HG02970 (cell line): Measurements from ENCODE around the gene SFTA2.
A peak's percentile ranks its signal among the peaks of the same experiment; 100 is the strongest.
"Not testable (repeated sequence)": the region's sequence is repeated elsewhere in the genome, so short reads cannot be mapped to it uniquely, and the experiment has no call there.

Experiments
- ATAC-seq: cut with Tn5 transposase; IDR thresholded peaks from one replicate; pipeline ENCODE4 v1.9.1; 2021; ENCODE audit warnings: mild to moderate bottlenecking, moderate library complexity, moderate number of reproducible peaks; ENCODE audit not compliant: unreplicated experiment, low FRiP score

The SFTA2 gene

DNA sequence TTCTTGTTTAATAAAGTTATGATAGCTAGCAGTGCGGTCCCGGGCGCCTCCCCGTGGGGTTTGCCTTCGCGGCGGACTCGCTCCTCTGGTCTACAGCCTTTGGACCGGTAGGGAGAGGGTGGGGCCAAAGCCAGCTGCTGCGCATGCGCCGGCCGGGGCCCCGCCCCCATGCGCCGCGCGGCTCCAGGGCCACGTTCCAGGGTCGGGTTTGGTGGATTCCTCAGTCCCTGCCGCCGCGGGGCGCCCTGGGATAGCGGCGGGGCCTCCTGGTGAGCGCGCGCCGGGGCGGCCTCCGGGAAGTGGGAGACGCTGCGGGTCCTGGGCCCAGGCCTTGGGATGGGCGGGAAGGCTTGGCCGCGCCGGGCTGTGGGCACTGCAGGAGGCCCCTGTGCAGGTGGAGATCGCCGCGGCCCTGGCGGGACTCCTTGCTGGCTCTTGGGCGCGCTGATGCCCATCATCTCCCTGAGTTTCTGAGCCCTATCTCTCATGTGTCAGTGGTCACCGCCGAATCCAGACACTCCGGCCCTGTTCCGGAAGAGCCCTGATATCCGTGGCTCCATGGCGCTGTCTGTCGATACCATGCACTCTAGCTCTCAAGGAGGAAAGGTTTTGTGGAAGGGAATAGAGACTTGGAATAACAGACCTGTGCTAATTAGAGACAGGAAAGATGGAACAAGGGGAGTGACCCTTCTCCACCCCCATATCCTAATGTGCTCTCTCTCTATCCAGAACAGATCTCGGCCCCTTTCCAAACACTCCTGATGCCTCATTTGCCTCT is 17.7 kb downstream of the SFTA2 start, which contains the start of gene VARS2:
TSS of gene VARS2 (plus strand) at position 163 of the 778 bp plus-strand sequence. CDS start at position 762, 599 bp downstream.
- peak; percentile 87 for ATAC-seq

DNA sequence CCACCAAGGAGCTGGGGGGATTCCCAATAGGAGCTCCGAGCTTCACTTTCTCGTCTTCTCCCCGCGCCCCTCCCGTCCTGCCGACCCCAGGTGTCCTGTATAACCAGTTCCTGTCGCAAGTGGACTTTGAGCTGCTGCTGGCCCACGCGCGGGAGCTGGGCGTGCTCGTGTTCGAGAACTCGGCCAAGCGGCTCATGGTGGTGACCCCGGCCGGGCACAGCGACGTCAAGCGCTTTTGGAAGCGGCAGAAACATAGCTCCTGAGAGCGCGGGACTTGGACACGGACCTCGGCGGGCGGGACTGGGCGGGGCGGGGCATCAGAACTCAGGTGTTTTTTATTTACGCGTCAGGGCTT is 18.3 kb downstream of the SFTA2 start:
- ATAC-seq: peak; percentile 8

- ATAC-seq: no peak
These were observed 19.0 kb downstream of the SFTA2 start for GRCh38 chr6:30912746-30913520.

- ATAC-seq: not testable (repeated sequence)
These were observed 21.5 kb downstream of the SFTA2 start for GRCh38 chr6:30910473-30910872.

DNA sequence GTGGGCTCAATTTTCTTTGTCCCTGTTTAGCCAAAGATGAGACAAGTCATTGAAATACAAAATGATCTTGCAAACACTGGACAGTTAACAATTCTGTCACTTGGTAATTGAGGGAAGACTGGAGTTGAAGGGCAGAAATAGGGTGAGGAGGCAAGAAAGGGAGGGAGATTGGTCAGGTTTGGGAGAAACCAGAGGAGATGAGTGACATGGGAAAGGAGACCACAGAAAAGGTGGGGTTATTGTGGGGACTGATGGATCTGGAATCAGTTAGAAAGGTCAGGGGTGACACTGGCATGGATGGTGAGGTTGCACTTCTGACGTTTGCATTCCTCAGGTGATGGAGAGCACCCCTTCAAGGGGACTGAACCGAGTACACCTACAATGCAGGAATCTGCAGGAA is 23.3 kb downstream of the SFTA2 start:
- no peak for ATAC-seq

- peak; percentile 85 for ATAC-seq
These were observed 24.0 kb downstream of the SFTA2 start, which contains the start of gene GTF2H4 for GRCh38 chr6:30907758-30908591. Gene GTF2H4, plus strand, starts transcription at chr6:30908207.

GRCh38 chr6:30907290-30907757 is 24.6 kb downstream of the SFTA2 start:
- ATAC-seq: not testable (repeated sequence)

GRCh38 chr6:30903236-30903635 is 28.7 kb downstream of the SFTA2 start:
- ATAC-seq: no peak

- ATAC-seq: no peak
These were observed 29.3 kb downstream of the SFTA2 start for GRCh38 chr6:30902709-30903108.

DNA sequence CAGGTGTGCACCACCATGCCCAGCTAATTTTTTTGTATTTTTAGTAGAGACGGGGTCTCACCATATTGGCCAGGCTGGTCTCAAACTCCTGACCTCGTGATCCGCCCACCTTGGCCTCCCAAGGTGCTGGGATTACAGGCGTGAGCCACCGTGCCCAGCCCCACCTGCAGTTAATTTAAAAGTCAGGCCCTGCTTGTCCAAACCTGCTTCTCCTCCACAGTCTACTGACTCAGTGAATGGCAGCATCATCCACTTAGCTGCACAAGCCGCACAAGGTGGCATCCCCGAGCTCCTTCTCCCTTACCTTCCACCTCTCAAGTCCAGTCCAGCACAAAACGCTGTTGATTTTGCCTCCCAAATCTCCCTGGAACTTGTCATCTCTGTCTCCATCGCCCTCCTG is 29.8 kb downstream of the SFTA2 start:
- not testable (repeated sequence) for ATAC-seq

- ATAC-seq: no peak
These were observed 30.5 kb downstream of the SFTA2 start for GRCh38 chr6:30901436-30901835.

DNA sequence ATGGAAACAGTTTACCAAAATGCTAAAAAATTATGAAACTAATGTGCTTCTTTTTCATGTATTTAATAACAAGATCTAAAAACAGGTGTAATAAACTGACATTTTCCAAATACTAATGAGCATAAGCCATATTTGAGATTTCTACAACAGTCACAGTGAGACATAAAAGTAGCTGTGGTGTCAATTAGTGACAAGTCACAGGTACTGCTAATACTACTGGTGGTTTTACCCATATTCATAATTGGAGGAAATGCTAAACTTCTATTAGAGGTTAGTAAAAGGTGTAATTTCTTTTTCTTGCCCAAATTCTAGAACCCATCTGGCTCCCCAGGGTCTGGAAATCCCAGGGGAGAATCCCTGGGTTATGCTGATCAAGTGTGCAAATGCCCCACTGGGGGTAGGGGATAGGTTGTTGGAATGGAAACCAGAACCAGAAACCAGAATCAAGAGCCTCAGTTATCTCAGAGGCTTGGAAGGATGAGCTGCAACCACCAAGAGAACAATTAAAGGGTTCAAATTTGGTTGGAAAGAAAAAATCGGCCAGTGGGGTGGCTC is 31.0 kb downstream of the SFTA2 start:
- ATAC-seq: no peak

- no peak for ATAC-seq
These were observed 33.1 kb downstream of the SFTA2 start for GRCh38 chr6:30898750-30899360.

DNA sequence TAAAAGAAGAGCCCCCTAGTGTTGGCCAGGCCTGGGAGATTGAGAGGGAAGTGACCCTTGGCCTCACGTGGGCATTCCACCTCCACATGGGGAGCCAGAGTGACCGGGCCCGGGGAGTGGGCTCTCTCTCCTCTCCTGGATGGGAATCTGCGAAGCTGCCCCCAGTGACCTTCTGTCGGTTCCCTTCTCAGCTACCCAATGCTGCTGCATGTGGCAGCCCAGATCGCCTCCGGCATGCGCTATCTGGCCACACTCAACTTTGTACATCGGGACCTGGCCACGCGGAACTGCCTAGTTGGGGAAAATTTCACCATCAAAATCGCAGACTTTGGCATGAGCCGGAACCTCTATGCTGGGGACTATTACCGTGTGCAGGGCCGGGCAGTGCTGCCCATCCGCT is 34.1 kb downstream of the SFTA2 start:
- no peak for ATAC-seq

GRCh38 chr6:30896541-30896940 is 35.4 kb downstream of the SFTA2 start:
- ATAC-seq: no peak

GRCh38 chr6:30895343-30895742 is 36.6 kb downstream of the SFTA2 start:
- no peak for ATAC-seq

DNA sequence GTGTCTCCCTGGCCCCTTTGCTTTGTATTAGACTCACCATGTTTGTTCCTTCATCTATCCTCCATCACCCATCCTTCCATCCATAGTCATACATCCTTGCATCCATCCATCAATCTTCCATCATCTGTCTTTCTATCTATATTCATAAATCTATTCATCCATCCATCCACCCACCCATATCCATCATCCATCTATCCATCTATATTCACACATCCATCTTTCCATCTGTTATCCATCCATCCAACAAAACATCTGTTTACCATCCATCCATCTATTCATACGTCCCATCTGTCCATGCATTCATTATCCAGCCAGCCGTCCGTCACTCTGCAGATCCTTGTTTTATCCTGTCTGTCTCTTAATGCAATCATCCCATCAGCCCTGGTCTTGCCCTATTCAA is 37.0 kb downstream of the SFTA2 start:
- no peak for ATAC-seq

DNA sequence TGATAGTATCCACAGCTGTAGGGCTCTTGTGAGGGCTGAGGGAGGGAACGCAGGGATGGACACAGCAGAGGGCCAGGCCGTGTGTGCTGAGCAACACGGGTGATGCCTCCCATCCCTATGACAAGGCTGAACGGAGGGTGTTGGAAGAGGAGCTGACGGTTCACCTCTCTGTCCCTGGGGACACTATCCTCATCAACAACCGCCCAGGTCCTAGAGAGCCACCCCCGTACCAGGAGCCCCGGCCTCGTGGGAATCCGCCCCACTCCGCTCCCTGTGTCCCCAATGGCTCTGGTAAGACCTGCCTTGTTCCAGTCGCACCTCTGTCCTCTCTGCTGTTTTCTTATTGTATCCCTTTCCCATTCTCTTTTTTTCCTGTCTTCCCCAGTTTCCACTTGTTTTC is 37.6 kb downstream of the SFTA2 start:
- ATAC-seq: no peak

GRCh38 chr6:30893666-30894065 is 38.3 kb downstream of the SFTA2 start:
- no peak for ATAC-seq

GRCh38 chr6:30893001-30893591 is 38.9 kb downstream of the SFTA2 start:
- ATAC-seq: no peak
